Kidney (tissue), 14 donors: ENCODE results near the gene ANKRD65. TPM values are rescaled to one million over a fixed set of nuclear protein-coding genes. Genes with fewer than 3 reads are reported as not detected.
A peak's percentile ranks its signal among the peaks of the same experiment; 100 is the strongest.

ENCODE experiments used
- DNase-seq, 5 donors: peaks; one replicate each; pipeline ENCODE4 v3.0.0-alpha.2; 2013 to 2020
- FAIRE-seq: peaks from 2 replicates; lab custom pipeline; 2012; peaks lifted over from hg19 to GRCh38; lab: Jason Lieb, UNC
- H3K27ac ChIP-seq, 2 donors: one replicate each; pipeline ENCODE4 v1.7.0; 2013; ENCODE audit warnings: low read depth in 2 of 2, low read length in 2 of 2, inconsistent platforms in 1 of 2
- H3K27me3 ChIP-seq: one replicate; pipeline ENCODE4 v1.7.1; 2013; ENCODE audit warnings: low read length, inconsistent platforms; ENCODE audit not compliant: control insufficient read depth, insufficient read depth
- H3K36me3 ChIP-seq, 3 donors: one replicate each; pipeline versions ENCODE4 v1.7.0 to v1.7.1; 2013; ENCODE audit warnings: low read length in 3 of 3, control low read depth in 1 of 3, inconsistent platforms in 1 of 3; ENCODE audit not compliant: insufficient read depth in 3 of 3, control insufficient read depth in 2 of 3
- H3K4me1 ChIP-seq, 3 donors: one replicate each; pipeline versions ENCODE4 v1.7.0 to v1.7.1; 2013; ENCODE audit warnings: low read length in 3 of 3, inconsistent platforms in 1 of 3, low read depth in 1 of 3; ENCODE audit not compliant: control insufficient read depth in 2 of 3, insufficient read depth in 2 of 3
- H3K4me3 ChIP-seq, 3 donors: one replicate each; pipeline versions ENCODE4 v1.7.0 to v1.8.1; 2013; ENCODE audit warnings: low read length in 3 of 3, control low read depth in 1 of 3, inconsistent platforms in 1 of 3
- H3K9ac ChIP-seq, 3 donors: one replicate each; pipeline versions ENCODE4 v1.7.0 to v1.7.1; 2013; ENCODE audit warnings: low read length in 3 of 3, control low read depth in 1 of 3, inconsistent platforms in 1 of 3
- H3K9me3 ChIP-seq, 3 donors: one replicate each; pipeline versions ENCODE4 v1.7.0 to v1.7.1; 2013; ENCODE audit warnings: low read length in 3 of 3, control low read depth in 1 of 3, inconsistent platforms in 1 of 3; ENCODE audit not compliant: control insufficient read depth in 2 of 3, insufficient read depth in 1 of 3
- intact Hi-C: fragments of 100-400 bp; cut with DNase I; formaldehyde crosslinking; loops from one replicate; pipeline ENCODE4 v1.11.1; 2022
- polyA plus RNA-seq: library from polyadenylated mRNA; stranded (reverse); fragments of 350-450 nt; fragmentation: Illumina TruSeq; extraction: RNeasy Lipid Tissue Mini Kit (QIAGEN cat#74804); gene quantifications from one replicate; pipeline ENCODE4 v1.2.3, GENCODE V29; 2014; ENCODE audit warnings: low read depth, low replicate concordance; ENCODE audit not compliant: insufficient read depth
- total RNA-seq: library from RNA; stranded (reverse); fragmentation: NEBNext Ultra II Directional; extraction: Animal tissue kit (Norgen Biotek cat#: 25700); gene quantifications from one replicate; pipeline ENCODE4 v1.2.1, GENCODE V29; 2021
- TF ChIP-seq, protein P1 (sequence below): IDR thresholded peaks from 3 replicates; pipeline ENCODE4 v1.5.1; 2012; ENCODE audit warnings: mild to moderate bottlenecking, moderate library complexity, borderline replicate concordance; ENCODE audit not compliant: insufficient read depth; ENCODE audit errors: extremely low read depth
- donor health status: control.
- donor health status: control.
- donor health status: control.
- donor health status: control.
- donor health status: control.
- donor health status: DM: yes; HTN: yes; CAD: no.
- donor health status: Normal renal cell carcinoma (clear cell type).

Gene ANKRD65
- total and polyA plus RNA-seq, 2 donors from 2014 or later = 5.2 to 7.1 TPM

DNA sequence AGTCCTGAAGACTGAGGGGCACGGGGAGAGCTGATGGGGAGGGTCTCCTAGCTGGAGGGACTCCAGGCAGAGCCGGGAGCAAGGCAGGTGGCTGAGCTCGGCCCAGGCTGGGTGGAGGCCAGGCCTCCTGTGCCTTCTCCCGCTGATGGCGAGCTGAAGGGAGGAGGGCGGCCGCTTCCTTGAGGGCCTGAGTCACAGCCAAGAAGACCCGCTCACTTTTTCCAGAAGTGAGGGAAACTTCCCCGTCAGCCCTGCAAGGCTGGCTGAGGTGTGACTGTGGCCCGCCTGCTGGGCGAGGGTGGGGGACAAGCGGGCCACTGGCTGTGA lies 12.7 kb upstream of the ANKRD65 start:
- intact Hi-C loops = no loop called here
- TF ChIP-seq, protein P1, sequence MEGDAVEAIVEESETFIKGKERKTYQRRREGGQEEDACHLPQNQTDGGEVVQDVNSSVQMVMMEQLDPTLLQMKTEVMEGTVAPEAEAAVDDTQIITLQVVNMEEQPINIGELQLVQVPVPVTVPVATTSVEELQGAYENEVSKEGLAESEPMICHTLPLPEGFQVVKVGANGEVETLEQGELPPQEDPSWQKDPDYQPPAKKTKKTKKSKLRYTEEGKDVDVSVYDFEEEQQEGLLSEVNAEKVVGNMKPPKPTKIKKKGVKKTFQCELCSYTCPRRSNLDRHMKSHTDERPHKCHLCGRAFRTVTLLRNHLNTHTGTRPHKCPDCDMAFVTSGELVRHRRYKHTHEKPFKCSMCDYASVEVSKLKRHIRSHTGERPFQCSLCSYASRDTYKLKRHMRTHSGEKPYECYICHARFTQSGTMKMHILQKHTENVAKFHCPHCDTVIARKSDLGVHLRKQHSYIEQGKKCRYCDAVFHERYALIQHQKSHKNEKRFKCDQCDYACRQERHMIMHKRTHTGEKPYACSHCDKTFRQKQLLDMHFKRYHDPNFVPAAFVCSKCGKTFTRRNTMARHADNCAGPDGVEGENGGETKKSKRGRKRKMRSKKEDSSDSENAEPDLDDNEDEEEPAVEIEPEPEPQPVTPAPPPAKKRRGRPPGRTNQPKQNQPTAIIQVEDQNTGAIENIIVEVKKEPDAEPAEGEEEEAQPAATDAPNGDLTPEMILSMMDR = no peak
- Histone ChIP-seq H3K36me3 (no peaks in the 10 kb centered on the region), H3K27ac (peak overlapping the region; percentile 86 to 91), H3K27me3 (no peaks in the 10 kb centered on the region), H3K9ac (peak overlapping the region in 1 of 3 donors; percentile 26), H3K4me3 (no peak overlapping the region), H3K4me1 (peaks cover 0 to 50% (median 12%) of the 10 kb centered on the region in 3 donors), H3K9me3 (no peaks in the 10 kb centered on the region)
- FAIRE-seq (no peak), DNase-seq (peak in 2 of 5 donors; percentile 23 to 91)

DNA sequence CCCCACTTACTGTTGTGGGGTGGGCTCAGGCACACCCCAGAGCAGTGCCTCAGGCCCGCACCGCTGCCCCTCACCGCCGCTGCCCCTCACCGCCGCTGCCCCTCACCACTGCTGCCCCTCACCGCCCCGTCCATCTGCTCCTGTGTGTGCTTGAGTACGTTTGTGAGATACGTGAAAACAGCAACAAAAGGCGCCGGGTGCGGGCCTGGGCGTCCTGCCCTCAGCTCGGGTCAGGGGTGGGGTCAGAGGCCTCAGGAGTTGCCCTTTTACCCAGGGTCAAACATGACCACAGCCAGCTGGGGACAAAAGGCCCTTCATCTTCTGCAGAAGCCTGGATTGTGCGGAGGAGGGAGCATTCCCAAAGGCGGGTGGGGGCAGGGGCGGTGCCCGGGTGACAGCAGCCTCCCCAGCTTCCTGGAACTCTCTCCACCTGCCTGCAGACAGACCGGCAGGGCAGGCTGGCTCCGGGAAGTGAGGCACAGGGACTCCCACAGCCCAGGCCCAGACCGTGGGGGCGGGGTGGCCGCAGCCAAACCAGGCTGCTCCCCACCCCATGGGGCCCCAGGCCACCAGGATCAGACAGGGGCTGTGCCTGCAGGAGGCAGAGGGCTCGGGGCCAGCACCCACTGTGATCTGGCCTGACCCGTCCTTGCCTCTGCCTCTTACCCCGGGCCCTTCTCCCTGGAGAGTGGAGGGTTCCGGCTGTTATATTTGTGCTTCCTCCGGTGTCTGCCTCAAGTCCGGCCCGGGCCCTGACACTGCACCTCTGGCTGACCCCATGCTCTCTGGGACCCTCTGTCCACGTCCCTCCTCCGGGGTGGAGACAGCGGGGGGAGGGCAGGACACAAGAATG lies 12.1 kb upstream of the ANKRD65 start:
- Histone ChIP-seq H3K36me3 (no peaks in the 10 kb centered on the region), H3K27ac (peak overlapping the region; percentile 86 to 91), H3K4me3 (no peak overlapping the region), H3K9me3 (no peaks in the 10 kb centered on the region), H3K27me3 (no peaks in the 10 kb centered on the region), H3K9ac (peak overlapping the region in 1 of 3 donors; percentile 26), H3K4me1 (peaks cover 0 to 48% (median 12%) of the 10 kb centered on the region in 3 donors)
- TF ChIP-seq, protein P1 = no peak
- FAIRE-seq (no peak), DNase-seq (peak; percentile 82 to 97 (median 86))
- intact Hi-C loops = no loop called here

DNA sequence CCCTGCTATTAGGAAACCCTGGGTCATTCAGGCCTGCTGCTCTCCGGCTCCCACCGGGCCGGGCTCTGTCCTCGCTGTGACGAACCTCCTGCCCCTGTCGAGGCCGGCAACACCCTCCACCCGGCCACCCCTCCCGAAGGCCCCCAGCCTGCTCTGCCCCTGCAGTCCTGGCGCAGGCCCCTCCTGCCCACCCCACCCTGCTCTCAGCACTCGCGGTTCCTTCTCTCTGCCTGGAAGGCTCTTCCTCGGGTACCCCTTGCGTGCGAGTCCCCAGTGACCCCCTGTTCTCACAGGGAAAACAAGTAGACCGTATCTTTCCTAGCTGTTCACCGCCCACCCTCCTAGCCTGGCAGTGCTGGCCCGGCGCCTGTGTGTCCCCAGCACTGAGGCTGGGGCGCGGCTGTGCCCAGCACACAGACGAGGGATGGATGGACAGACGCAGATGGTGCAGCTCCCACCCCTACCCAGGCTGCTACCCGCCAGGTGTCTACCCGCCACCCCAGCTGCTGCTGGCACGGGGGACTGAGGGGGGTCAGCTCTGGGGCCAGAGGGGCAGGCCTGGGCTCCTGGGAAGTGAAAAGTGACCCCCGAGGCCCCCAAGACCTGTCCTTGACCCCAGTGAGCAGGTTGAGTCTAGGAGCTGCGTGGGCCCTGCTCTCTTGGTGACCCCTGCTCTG lies 11.3 kb upstream of the ANKRD65 start:
- peak overlapping the region; percentile 72 to 91 for H3K27ac ChIP-seq
- intact Hi-C loops = no loop called here
- peak overlapping the region in 1 of 3 donors; percentile 19 for H3K9ac ChIP-seq
- DNase-seq (peak in 2 of 5 donors; percentile 71 to 82), FAIRE-seq (no peak)
- peaks cover 0 to 44% (median 7%) of the 10 kb centered on the region in 3 donors for H3K4me1 ChIP-seq
- H3K36me3 ChIP-seq = no peaks in the 10 kb centered on the region
- H3K27me3 ChIP-seq = no peaks in the 10 kb centered on the region
- no peak overlapping the region for H3K4me3 ChIP-seq
- TF ChIP-seq, protein P1 = no peak
- H3K9me3 ChIP-seq = no peaks in the 10 kb centered on the region
